WTC11 (cell line): ENCODE measurements around the gene IRF2BP2.

ENCODE experiments used
- GABPB1 ChIP-seq: sonication (generic); formaldehyde crosslinking; IDR thresholded peaks from 2 replicates; pipeline ENCODE4 v1.8.1; 2023; ENCODE audit warnings: mild to moderate bottlenecking, missing genetic modification reagents
- ZNF138 ChIP-seq: sonication (generic); formaldehyde crosslinking; conservative IDR thresholded peaks from 2 replicates; pipeline ENCODE4 v1.8.1; 2022; ENCODE audit warnings: mild to moderate bottlenecking, moderate library complexity, missing genetic modification reagents

DNA sequence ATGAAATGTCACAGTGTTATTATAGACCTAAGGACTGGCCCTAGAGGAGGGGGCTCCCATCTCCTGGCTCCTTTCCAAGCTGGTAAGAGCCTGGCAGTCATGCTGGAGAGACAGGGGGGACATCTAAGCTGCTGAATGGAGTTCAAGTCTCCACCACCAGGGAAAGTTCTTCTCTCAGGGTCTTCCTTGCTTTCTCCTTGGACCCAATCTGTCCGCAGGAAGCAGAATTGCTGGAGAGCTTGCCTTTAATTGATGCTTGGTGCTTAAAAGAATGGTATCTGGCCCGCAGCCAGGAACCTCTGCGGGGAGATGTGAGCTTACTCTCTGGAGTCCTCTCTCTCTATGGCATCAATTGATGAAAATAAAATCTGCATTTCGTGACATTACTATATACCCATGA lies 25.1 kb downstream of the IRF2BP2 start:
- TF ChIP-seq GABPB1 (no peak), ZNF138 (no peak)
